Measurements from ENCODE around the gene FBXO45. TPM values are rescaled to one million over a fixed set of nuclear protein-coding genes. Genes with fewer than 3 reads are reported as not detected.

FBXO45 gene
- total and polyA plus RNA-seq, 2 of the 4 experiments (the other 2 are of a cell fraction), result 3.8 to 5.0 TPM

DNA sequence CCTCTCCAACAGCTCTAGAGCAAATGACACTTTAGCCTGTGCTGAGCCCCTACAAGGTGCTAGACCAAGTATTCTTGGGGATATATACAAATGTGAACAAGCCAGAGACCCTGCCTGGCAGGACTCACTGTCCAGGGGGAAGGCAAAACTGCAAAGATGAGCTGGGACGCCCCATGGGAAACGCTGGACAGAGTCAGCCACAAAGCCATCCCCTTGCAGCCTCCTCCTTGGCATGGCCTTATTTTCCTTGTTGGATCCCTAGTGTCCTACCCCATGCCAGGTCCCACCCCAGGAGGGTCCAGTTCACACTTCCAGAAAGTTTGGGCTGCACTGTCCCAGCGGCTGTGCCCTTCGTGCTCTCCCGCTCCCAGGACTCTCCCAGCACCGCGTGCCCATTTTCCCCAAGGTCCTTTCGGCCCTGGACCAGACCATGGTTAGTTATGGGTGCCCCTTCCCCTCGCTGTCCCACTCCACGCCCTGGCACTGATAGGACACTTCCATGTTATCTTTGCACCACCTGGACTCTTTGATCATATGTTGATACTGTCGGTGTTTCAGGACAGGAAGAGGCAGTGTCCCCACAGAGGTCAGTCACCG lies 65.2 kb downstream of the FBXO45 start:
- Histone ChIP-seq H3K56ac (ENCODE audit: extremely low read depth, insufficient read depth, low read length) (no peak overlapping the region), H3K4ac (ENCODE audit: low read depth, low read length) (no peak overlapping the region), H4K5ac (ENCODE audit: low read depth, low read length) (no peak overlapping the region), H4K91ac (ENCODE audit: insufficient read depth, low read depth, low read length) (no peak overlapping the region), H3K4me3 (ENCODE audit: insufficient read depth, low read depth, low read length) (no peak overlapping the region), H3K27me3 (ENCODE audit: control insufficient read depth, insufficient read depth, low read length) (peaks cover 24% of the 10 kb centered on the region), H3K4me1 (ENCODE audit: control insufficient read depth, insufficient read depth, low read length) (peaks cover 2% of the 10 kb centered on the region; the same call in 1 of the 2 replicates), H3K27ac (ENCODE audit: insufficient read depth, low read length) (no peak overlapping the region), H2BK20ac (ENCODE audit: low read depth, low read length) (no peak overlapping the region), H3K9ac (ENCODE audit: low read depth, low read length) (no peak overlapping the region), H3K9me3 (ENCODE audit: control insufficient read depth, insufficient read depth, low read length) (no peaks in the 10 kb centered on the region), H3K14ac (replicated peaks; ENCODE audit: low read depth, low read length) (no peak overlapping the region), H2AK9ac (replicated peaks; ENCODE audit: low read depth, low read length, poor library complexity) (no peak overlapping the region), H3K18ac (ENCODE audit: low read depth, low read length) (no peak overlapping the region), H4K20me1 (ENCODE audit: insufficient read depth, low read length) (no peaks in the 10 kb centered on the region), H3K9me1 (ENCODE audit: insufficient read depth, low read length) (peaks cover 4% of the 10 kb centered on the region; the same call in 1 of the 2 replicates), H3K36me3 (ENCODE audit: control insufficient read depth, insufficient read depth, low read length) (no peaks in the 10 kb centered on the region), H3K79me1 (ENCODE audit: low read depth in 1 of 2, low read length in 2 of 2) (no peaks in the 10 kb centered on the region), H2AK5ac (ENCODE audit: low read depth, low read length) (no peak overlapping the region), H2AFZ (replicated peaks; ENCODE audit: low read length, poor library complexity) (no peak overlapping the region), H3K23ac (ENCODE audit: low read depth, low read length) (no peak overlapping the region), H3K4me2 (ENCODE audit: low read depth, low read length) (no peak overlapping the region), H2BK120ac (ENCODE audit: low read depth, low read length) (no peak overlapping the region), H2BK15ac (ENCODE audit: low read depth, low read length) (no peak overlapping the region), H4K8ac (ENCODE audit: low read depth in 2 of 2, low read length in 2 of 2) (no peak overlapping the region), H2BK5ac (ENCODE audit: low read depth, low read length, poor library complexity, severe bottlenecking) (no peak overlapping the region)
- no TSS peak for BruUV-seq (replicated peaks)
- intact Hi-C loops (cut with micrococcal nuclease) (no loop called here), dilution Hi-C loops (cut with HindIII; ENCODE audit: low sequenced_read_pairs, unreplicated experiment) (no loop called here), in situ Hi-C loops (cut with MboI; ENCODE audit: low sequenced_read_pairs) (no loop called here)
- POLR2A ChIA-PET (ENCODE audit: unreplicated experiment), result no interaction called here
- CTCF ChIA-PET, result no interaction called here
- TF ChIP-seq BHLHE40 (IDR thresholded peaks at IDR 0.05; ENCODE audit: low read depth, low read length) (no peak), MXI1 (IDR thresholded peaks at IDR 0.05; ENCODE audit: borderline replicate concordance, low read depth, low read length) (no peak), ELK1 (IDR thresholded peaks at IDR 0.05; ENCODE audit: borderline replicate concordance, low read depth, low read length) (no peak), POLR2A (IDR thresholded peaks at IDR 0.05; ENCODE audit: low read depth, low read length) (no peak), MAFK (IDR thresholded peaks at IDR 0.05; ENCODE audit: low read depth, low read length) (no peak), RFX5 (IDR thresholded peaks at IDR 0.05; ENCODE audit: low read depth, low read length) (no peak), CHD1 (IDR thresholded peaks at IDR 0.05; ENCODE audit: low read depth, low read length) (no peak), RCOR1 (IDR thresholded peaks at IDR 0.05; ENCODE audit: insufficient replicate concordance, low read length) (no peak), CTCF (conservative IDR thresholded peaks at IDR 0.05; ENCODE audit: low read depth, low read length) (no peak), CEBPB (IDR thresholded peaks at IDR 0.05; ENCODE audit: low read depth, low read length) (no peak), RAD21 (IDR thresholded peaks at IDR 0.05; ENCODE audit: low read length) (no peak), FOS (IDR thresholded peaks at IDR 0.05; ENCODE audit: low read depth, low read length) (no peak), MAZ (IDR thresholded peaks at IDR 0.05; ENCODE audit: borderline replicate concordance, low read depth, low read length) (no peak), SMC3 (IDR thresholded peaks at IDR 0.05; ENCODE audit: low read depth, low read length) (no peak), NFE2L2 (IDR thresholded peaks at IDR 0.05; ENCODE audit: low read depth, low read length) (no peak)
- TF ChIP-seq, protein P1, sequence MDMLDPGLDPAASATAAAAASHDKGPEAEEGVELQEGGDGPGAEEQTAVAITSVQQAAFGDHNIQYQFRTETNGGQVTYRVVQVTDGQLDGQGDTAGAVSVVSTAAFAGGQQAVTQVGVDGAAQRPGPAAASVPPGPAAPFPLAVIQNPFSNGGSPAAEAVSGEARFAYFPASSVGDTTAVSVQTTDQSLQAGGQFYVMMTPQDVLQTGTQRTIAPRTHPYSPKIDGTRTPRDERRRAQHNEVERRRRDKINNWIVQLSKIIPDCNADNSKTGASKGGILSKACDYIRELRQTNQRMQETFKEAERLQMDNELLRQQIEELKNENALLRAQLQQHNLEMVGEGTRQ (IDR thresholded peaks at IDR 0.05; ENCODE audit: low read depth, low read length), result no peak
- WGBS, 2 experiments (ENCODE audit: extremely low coverage in 2 of 2, insufficient read length in 1 of 2), result 83% methylated on average over 4 of the region's 12 CpGs; no CpG with 5 or more reads in 1 of the 2 experiments
- DNase-seq, result no peak
- ATAC-seq (ENCODE audit: low read depth), result no peak
